ENCODE measurements around the gene NASP.

The NASP gene

GRCh38 chr1:45656573-45657226 lies 72.9 kb downstream of the NASP start:
- Histone ChIP-seq H3K9ac (no peak overlapping the region), H2AFZ (ENCODE audit: low read depth) (no peak overlapping the region), H3K4me2 (no peak overlapping the region), H3K27ac (no peak overlapping the region), H4K20me1 (ENCODE audit: insufficient read depth) (no peaks in the 10 kb centered on the region), H3K4me1 (ENCODE audit: low read depth, poor library complexity, severe bottlenecking) (no peaks in the 10 kb centered on the region), H3K4me3 (IDR thresholded peaks at IDR 0.05; ENCODE audit: insufficient read depth, low read depth, low read length) (no peak overlapping the region), H3K27me3 (ENCODE audit: insufficient read depth, low read depth) (no peaks in the 10 kb centered on the region), H3K79me2 (ENCODE audit: insufficient read depth, low read depth) (peaks cover 8% of the 10 kb centered on the region; the same call in 1 of the 2 replicates), H3K36me3 (ENCODE audit: insufficient read depth) (peaks cover 8% of the 10 kb centered on the region; the same call in 1 of the 2 replicates)
- no peak for TF ChIP-seq CTCF (conservative IDR thresholded peaks at IDR 0.05; ENCODE audit: low read depth, low read length)

- Histone ChIP-seq H3K27me3 (ENCODE audit: insufficient read depth, low read depth) (no peaks in the 10 kb centered on the region), H3K79me2 (ENCODE audit: insufficient read depth, low read depth) (peaks cover 21% of the 10 kb centered on the region; the same call in 1 of the 2 replicates), H4K20me1 (ENCODE audit: insufficient read depth) (no peaks in the 10 kb centered on the region), H3K36me3 (ENCODE audit: insufficient read depth) (peaks cover 8% of the 10 kb centered on the region; the same call in 1 of the 2 replicates), H3K9ac (no peak overlapping the region), H3K4me3 (IDR thresholded peaks at IDR 0.05; ENCODE audit: insufficient read depth, low read depth, low read length) (no peak overlapping the region), H2AFZ (ENCODE audit: low read depth) (no peak overlapping the region), H3K4me1 (ENCODE audit: low read depth, poor library complexity, severe bottlenecking) (no peaks in the 10 kb centered on the region), H3K4me2 (no peak overlapping the region), H3K27ac (no peak overlapping the region)
- no peak for TF ChIP-seq CTCF (conservative IDR thresholded peaks at IDR 0.05; ENCODE audit: low read depth, low read length)
Measured at GRCh38 chr1:45658171-45658570, 74.3 kb downstream of the NASP start.

GRCh38 chr1:45659222-45659621 lies 75.4 kb downstream of the NASP start:
- Histone ChIP-seq H3K9ac (no peak overlapping the region), H3K27ac (no peak overlapping the region), H3K4me2 (no peak overlapping the region), H3K36me3 (ENCODE audit: insufficient read depth) (peaks cover 8% of the 10 kb centered on the region; the same call in 1 of the 2 replicates), H3K4me3 (IDR thresholded peaks at IDR 0.05; ENCODE audit: insufficient read depth, low read depth, low read length) (no peak overlapping the region), H3K27me3 (ENCODE audit: insufficient read depth, low read depth) (no peaks in the 10 kb centered on the region), H3K4me1 (ENCODE audit: low read depth, poor library complexity, severe bottlenecking) (no peaks in the 10 kb centered on the region), H4K20me1 (ENCODE audit: insufficient read depth) (no peaks in the 10 kb centered on the region), H3K79me2 (ENCODE audit: insufficient read depth, low read depth) (peaks cover 32% of the 10 kb centered on the region; the same call in 1 of the 2 replicates), H2AFZ (ENCODE audit: low read depth) (no peak overlapping the region)
- no peak for TF ChIP-seq CTCF (conservative IDR thresholded peaks at IDR 0.05; ENCODE audit: low read depth, low read length)

- Histone ChIP-seq H3K36me3 (ENCODE audit: insufficient read depth) (peaks cover 8% of the 10 kb centered on the region; the same call in 1 of the 2 replicates), H3K4me2 (no peak overlapping the region), H3K9ac (no peak overlapping the region), H3K27ac (no peak overlapping the region), H3K4me3 (IDR thresholded peaks at IDR 0.05; ENCODE audit: insufficient read depth, low read depth, low read length) (no peak overlapping the region), H2AFZ (ENCODE audit: low read depth) (no peak overlapping the region), H4K20me1 (ENCODE audit: insufficient read depth) (no peaks in the 10 kb centered on the region), H3K79me2 (ENCODE audit: insufficient read depth, low read depth) (peaks cover 40% of the 10 kb centered on the region; the same call in 1 of the 2 replicates), H3K27me3 (ENCODE audit: insufficient read depth, low read depth) (no peaks in the 10 kb centered on the region), H3K4me1 (ENCODE audit: low read depth, poor library complexity, severe bottlenecking) (no peaks in the 10 kb centered on the region)
- TF ChIP-seq CTCF (conservative IDR thresholded peaks at IDR 0.05; ENCODE audit: low read depth, low read length) = no peak
Measured at GRCh38 chr1:45660336-45660735, 76.5 kb downstream of the NASP start.
